HG02938 (cell line): ENCODE results near the gene SLC11A1.

Experiments used
- ATAC-seq: cut with Tn5 transposase; IDR thresholded peaks from one replicate; pipeline ENCODE4 v1.9.1; 2021; ENCODE audit warnings: mild to moderate bottlenecking, moderate library complexity; ENCODE audit not compliant: unreplicated experiment

Gene SLC11A1, protein sequence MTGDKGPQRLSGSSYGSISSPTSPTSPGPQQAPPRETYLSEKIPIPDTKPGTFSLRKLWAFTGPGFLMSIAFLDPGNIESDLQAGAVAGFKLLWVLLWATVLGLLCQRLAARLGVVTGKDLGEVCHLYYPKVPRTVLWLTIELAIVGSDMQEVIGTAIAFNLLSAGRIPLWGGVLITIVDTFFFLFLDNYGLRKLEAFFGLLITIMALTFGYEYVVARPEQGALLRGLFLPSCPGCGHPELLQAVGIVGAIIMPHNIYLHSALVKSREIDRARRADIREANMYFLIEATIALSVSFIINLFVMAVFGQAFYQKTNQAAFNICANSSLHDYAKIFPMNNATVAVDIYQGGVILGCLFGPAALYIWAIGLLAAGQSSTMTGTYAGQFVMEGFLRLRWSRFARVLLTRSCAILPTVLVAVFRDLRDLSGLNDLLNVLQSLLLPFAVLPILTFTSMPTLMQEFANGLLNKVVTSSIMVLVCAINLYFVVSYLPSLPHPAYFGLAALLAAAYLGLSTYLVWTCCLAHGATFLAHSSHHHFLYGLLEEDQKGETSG

DNA sequence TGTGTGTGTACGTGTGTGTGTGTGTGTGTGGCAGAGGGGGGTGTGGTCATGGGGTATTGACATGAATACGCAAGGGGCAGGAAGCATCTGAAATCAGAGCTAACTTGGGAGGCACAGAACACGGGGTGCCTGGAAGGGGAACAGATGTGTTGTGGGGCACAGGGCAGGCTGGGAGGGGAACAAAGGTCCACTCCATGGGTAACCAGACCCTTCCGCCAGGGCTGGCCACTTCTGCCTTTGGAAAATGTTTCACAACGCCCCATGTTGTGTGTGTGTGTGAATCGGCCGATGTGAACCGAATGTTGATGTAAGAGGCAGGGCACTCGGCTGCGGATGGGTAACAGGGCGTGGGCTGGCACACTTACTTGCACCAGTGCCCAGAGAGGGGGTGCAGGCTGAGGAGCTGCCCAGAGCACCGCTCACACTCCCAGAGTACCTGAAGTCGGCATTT lies at the start of gene SLC11A1:
Gene SLC11A1 (plus strand): TSS at position 358 of the 451 bp plus-strand sequence. CDS start 96 bp downstream, outside the sequence.
- ATAC-seq: no peak

DNA sequence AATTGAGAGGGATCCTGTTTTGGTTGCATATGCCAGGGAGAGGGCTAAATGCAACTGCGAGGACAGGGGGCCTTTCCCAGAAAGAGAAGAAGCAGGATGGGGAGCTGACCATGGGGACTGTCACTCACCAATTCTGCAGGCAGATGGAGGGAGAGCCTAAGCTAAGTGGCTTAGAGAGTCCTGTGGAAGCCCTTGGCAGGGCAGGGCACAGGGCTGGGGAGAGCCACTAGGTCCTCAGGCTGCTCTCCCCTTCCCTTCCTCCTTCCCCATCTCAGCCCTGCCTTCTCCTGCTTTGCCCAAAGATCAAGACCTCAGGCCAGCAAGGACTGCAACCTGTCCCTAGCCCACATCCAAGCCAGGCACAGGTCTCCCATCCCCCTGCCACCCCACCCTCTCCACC lies 49.8 kb upstream of the SLC11A1 start:
- ATAC-seq: no peak

- ATAC-seq: no peak
These were observed 49.0 kb upstream of the SLC11A1 start for GRCh38 chr2:218332920-218333645.

GRCh38 chr2:218334531-218334930 lies 47.5 kb upstream of the SLC11A1 start:
- no peak for ATAC-seq

DNA sequence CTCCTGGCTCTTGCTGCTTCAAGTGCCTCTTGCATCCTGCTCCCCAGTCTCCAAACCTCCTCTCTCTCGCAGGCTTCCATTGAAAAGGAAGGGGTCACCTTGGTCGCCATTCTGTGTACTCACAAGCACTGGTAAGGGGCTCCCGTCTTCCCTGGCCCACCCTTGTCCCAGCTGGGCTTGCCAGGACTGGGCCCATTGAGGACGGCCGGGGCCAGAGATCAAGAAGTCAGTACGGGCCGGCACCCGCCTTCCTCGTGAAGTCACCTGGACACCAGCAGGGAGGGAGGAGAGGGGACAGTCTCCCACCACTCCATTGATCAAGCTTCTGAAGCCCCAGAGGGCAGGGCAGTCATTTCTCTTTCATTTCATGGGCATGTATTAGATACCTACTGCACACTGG lies 41.4 kb upstream of the SLC11A1 start:
- ATAC-seq: no peak

GRCh38 chr2:218341381-218341780 lies 40.7 kb upstream of the SLC11A1 start:
- ATAC-seq: no peak

DNA sequence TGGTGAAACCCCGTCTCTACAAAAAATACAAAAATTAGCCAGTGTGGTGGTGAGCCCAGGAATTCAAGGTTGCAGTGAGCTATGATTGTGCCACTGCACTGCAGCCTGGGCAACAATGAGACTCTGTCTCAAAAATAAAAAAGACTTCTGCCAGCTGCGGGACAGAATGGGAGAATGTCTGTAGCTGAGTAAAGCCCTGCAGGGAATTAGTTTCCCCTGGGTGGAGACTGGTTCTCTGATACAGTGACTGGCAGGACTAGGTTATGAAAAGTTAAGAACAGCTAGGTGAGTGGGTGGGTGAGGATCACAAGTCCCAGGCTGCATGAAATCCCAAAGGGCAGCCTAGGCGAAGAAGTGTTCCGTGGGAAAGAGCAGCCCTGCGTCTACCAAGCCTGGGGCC lies 39.2 kb upstream of the SLC11A1 start:
- no peak for ATAC-seq

DNA sequence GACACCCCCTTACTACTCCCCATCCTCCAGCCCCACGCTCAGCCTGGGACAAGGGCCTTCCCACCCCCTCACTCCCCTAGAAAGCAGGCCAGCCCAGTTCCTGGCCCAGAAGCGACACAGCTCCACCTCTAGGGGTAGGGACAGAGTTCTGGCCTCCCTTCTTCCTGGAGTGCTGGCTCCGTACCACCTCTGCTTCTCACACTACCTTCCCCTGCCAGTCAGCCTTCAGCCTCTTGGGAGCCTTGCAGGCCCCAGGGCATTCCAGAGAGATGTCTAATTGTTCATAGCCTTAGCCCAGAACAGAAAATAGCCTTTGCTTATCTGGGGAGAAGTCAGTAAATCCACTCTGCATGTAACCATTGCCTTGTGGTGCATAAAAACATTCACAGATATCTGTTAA lies 38.5 kb upstream of the SLC11A1 start:
- ATAC-seq: no peak

GRCh38 chr2:218344090-218344754 lies 37.9 kb upstream of the SLC11A1 start:
- no peak for ATAC-seq

- no peak for ATAC-seq
These were observed 37.2 kb upstream of the SLC11A1 start for GRCh38 chr2:218344755-218345417.

GRCh38 chr2:218345491-218346236 lies 36.4 kb upstream of the SLC11A1 start:
- ATAC-seq: no peak

DNA sequence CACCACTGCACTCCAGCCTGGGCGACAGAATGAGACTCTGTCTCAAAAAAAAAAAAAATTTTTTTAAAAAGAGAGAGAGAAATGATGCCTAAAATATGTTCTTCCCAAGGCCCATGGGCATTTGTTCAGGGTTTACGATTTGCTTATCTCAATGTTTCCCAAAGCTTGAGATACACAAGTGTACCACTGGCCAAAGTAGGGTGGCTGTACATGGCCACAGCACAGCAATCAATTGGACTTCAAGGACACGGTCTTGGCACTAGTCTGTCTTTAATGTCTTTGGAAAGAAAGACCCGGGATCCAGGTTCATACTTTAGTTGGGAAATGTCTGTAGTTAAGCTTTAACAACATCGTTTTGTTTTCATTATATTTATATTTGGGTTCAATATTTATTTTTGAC lies 34.9 kb upstream of the SLC11A1 start:
- ATAC-seq: no peak

GRCh38 chr2:218354045-218354444 lies 28.0 kb upstream of the SLC11A1 start:
- no peak for ATAC-seq

GRCh38 chr2:218354850-218355443 lies 27.1 kb upstream of the SLC11A1 start:
- ATAC-seq: no peak

- ATAC-seq: no peak
These were observed 24.6 kb upstream of the SLC11A1 start for GRCh38 chr2:218357236-218358177.

GRCh38 chr2:218360453-218360852 lies 21.6 kb upstream of the SLC11A1 start:
- no peak for ATAC-seq

GRCh38 chr2:218362606-218363005 lies 19.5 kb upstream of the SLC11A1 start:
- ATAC-seq: no peak

DNA sequence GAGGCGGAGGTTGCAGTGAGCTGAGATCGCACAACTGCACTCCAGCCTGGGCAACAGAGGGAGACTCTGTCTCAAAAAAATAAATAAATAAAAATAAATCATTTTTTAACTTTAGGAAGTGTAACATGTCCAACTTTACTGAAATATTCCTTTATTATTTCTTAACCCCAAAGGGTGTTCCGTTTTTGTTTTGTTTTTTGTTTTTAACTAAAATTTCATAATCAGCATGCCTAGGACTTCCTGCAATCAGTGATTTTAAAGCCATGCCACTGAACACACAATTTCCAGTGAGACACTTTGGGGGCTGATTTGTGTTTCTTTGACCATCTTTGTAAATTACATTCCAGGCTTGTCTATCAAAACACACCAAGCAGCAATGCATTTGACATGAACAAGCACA lies 18.3 kb upstream of the SLC11A1 start:
- ATAC-seq: no peak

GRCh38 chr2:218364196-218364595 lies 17.9 kb upstream of the SLC11A1 start:
- ATAC-seq: no peak
